Vagina (tissue), 2 donors: Measurements from ENCODE around the gene SMG1.

Source experiments
- POLR2A ChIP-seq, 2 donors: fragments of 450-650 bp; IDR thresholded peaks; one replicate each; pipeline ENCODE4 v1.6.1; 2017; ENCODE audit warnings: antibody characterized with exemption in 2 of 2, mild to moderate bottlenecking in 2 of 2, moderate library complexity in 2 of 2
- POLR2AphosphoS5 ChIP-seq, 2 donors: sonication (generic); formaldehyde crosslinking; IDR thresholded peaks; one replicate each; pipeline ENCODE4 v1.9.0; 2017; ENCODE audit warnings: antibody characterized with exemption in 2 of 2, mild to moderate bottlenecking in 2 of 2, low read depth in 1 of 2; ENCODE audit not compliant: insufficient read depth in 1 of 2
- TF ChIP-seq, protein P1 (sequence below), 3 experiments: fragments of 450-650 bp in 2 of 3; fragments of 200-600 bp in 1 of 3; sonication (generic) in 1 of 3; IDR thresholded peaks; one replicate each; pipeline ENCODE4 v1.5.1; 2017 to 2019; ENCODE audit warnings: antibody characterized with exemption in 3 of 3, mild to moderate bottlenecking in 2 of 3, moderate library complexity in 2 of 3

DNA sequence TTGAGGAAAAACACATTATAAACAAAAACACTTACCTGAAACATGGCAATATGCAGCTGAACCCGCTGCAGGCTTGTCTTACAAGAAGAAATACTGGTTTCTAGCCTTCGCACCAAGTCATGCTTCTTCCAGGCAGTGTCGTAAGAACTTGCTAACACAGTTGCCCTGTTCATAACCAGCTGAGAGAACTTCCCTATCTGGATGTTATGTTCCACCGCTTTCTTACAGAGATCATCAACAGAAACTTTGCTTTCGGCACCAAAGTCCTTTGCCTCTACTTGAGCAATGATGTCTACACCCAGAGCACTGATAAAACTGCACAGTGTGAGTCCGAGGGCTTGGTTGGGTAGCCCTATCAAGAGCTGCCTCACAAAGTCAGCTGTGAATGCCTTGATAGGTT is 97.0 kb downstream of the SMG1 start:
- TF ChIP-seq, protein P1, sequence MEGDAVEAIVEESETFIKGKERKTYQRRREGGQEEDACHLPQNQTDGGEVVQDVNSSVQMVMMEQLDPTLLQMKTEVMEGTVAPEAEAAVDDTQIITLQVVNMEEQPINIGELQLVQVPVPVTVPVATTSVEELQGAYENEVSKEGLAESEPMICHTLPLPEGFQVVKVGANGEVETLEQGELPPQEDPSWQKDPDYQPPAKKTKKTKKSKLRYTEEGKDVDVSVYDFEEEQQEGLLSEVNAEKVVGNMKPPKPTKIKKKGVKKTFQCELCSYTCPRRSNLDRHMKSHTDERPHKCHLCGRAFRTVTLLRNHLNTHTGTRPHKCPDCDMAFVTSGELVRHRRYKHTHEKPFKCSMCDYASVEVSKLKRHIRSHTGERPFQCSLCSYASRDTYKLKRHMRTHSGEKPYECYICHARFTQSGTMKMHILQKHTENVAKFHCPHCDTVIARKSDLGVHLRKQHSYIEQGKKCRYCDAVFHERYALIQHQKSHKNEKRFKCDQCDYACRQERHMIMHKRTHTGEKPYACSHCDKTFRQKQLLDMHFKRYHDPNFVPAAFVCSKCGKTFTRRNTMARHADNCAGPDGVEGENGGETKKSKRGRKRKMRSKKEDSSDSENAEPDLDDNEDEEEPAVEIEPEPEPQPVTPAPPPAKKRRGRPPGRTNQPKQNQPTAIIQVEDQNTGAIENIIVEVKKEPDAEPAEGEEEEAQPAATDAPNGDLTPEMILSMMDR (IDR thresholded peaks at IDR 0.05): no peak
- TF ChIP-seq POLR2AphosphoS5 (IDR thresholded peaks at IDR 0.05; ENCODE audit: insufficient read depth in 1 of 2, low read depth in 1 of 2) (no peak), POLR2A (IDR thresholded peaks at IDR 0.05) (no peak)
